ENCODE measurements around the gene CALD1.

DNA sequence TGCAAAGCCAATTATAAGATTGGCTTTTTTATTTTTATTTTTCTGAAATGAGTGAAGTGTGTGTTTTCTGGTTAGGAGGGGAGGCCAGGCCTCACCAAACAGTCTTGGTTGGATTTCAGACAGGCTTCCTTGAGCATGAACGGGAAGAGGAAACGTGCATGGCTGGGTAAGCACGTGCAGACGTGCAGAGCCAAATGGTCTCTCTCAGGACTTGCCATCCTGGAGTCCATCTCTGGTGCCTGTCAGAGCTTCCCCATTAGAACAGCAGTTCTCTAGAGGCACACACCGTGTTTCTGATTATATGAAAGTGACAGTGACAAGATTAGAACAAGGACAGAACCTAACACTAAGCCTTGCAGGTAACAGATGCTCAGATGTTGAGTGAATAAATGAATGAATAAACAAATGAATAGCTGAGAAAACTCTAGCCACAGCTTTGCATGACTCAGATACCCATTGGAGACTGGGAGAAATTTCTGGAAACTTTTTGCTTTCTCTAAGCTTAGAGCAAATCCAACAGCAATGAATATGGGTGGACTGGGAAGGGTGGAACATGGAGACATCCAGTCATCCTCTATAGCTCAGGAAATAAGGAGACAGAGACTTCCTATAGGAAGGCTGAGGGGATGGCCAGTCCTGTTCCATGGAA, 11.8 kb upstream of the CALD1 start:
- TF ChIP-seq, protein P1, sequence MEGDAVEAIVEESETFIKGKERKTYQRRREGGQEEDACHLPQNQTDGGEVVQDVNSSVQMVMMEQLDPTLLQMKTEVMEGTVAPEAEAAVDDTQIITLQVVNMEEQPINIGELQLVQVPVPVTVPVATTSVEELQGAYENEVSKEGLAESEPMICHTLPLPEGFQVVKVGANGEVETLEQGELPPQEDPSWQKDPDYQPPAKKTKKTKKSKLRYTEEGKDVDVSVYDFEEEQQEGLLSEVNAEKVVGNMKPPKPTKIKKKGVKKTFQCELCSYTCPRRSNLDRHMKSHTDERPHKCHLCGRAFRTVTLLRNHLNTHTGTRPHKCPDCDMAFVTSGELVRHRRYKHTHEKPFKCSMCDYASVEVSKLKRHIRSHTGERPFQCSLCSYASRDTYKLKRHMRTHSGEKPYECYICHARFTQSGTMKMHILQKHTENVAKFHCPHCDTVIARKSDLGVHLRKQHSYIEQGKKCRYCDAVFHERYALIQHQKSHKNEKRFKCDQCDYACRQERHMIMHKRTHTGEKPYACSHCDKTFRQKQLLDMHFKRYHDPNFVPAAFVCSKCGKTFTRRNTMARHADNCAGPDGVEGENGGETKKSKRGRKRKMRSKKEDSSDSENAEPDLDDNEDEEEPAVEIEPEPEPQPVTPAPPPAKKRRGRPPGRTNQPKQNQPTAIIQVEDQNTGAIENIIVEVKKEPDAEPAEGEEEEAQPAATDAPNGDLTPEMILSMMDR (IDR thresholded peaks at IDR 0.05; ENCODE audit: insufficient read depth, low read length, poor library complexity, severe bottlenecking): no peak
- no peak for TF ChIP-seq EZH2phosphoT487 (conservative IDR thresholded peaks at IDR 0.05; ENCODE audit: low read length)

Measured in SU-DHL-6 (cell line).